Fibroblast of peridontal ligament (primary cell): Measurements from ENCODE around the gene FHAD1.

Experiments
- DNase-seq: peaks from one replicate; pipeline ENCODE4 v3.0.0-alpha.2; 2010; ENCODE audit errors: extremely low read depth

FHAD1 gene

DNA sequence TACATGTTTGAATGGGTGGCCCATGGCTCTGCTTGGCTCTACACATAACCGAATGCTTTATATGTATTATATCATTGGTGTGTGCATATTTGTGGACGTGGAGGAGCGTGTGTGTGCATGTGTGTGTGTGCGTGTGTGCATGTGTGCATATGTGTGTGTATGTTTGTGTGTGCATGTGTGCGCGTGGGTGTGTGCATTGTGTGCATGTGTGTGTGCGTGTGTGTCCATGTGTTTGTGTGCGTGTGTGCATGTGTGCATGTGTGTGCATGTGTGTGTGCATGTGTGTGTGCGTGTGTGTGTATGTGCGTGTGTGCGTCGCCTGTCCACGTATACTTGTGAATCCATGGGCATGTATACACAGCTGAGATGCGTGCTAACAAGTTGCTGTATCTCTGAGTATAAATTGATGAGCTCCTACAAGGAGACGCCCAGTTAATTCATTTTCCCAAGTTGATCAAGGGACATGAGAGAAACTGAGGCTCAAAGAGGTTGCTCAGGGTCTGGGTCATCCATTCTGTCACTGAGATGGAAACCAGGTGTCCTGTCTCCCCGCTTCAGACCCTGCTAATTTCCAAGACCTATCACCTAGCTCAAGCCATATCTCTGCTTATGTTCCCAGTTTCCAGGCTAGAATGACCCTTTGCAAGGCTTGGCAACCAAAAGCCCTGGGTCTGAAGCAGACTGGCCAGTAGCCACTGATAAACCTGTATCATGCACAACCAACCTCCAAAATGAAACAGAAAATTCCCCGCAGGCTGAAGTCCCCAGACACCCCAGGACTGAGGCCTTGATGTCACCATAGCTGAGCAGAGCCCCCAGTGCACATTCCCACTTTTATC, 188.4 kb downstream of the FHAD1 start:
- DNase-seq = no peak

DNA sequence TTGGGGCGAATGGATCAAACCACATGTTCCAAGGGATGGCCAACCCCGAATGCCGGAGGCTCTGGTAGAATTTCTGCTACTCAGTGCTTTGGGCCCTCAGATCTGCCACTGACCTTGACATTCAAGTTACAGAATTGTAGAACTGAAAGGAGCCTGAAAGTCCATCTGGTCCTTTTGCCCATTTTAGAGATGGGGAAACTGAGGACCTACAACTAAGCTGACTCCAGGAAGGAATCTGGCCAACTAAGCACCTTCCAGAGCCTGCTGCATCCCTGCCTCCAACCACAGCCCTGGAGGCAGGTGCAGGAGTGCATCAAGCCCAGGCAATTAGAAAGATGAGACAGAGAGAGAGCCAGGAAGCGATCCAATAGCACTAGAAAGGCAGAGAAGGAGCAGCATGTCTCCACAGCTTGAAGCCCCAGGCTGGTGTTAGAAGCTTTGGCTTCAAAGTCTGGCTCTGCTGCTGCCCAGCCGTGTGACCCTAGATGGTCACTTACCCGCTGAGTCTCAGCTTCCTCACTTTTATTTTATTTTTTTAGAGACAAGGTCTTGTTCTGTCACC, 189.9 kb downstream of the FHAD1 start:
- DNase-seq = no peak

DNA sequence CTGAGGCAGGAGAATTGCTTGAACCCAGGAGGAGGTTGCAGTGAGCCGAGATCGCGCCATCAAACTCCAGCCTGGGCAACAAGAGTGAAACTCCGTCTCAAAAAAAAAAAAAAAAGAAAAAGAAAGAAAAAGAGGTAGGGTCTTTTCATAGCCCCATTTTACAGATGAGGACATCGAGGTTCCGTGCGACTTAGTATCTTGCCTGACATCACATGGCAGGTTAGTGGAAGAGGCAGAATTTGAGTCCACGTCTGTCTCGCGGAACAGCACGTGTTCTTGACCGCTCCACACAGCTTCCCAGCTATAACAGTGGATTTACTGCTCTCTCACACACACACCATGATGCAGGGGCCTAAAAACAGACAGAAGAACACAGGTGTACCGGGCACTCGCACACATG, 192.3 kb downstream of the FHAD1 start:
- DNase-seq = no peak

DNA sequence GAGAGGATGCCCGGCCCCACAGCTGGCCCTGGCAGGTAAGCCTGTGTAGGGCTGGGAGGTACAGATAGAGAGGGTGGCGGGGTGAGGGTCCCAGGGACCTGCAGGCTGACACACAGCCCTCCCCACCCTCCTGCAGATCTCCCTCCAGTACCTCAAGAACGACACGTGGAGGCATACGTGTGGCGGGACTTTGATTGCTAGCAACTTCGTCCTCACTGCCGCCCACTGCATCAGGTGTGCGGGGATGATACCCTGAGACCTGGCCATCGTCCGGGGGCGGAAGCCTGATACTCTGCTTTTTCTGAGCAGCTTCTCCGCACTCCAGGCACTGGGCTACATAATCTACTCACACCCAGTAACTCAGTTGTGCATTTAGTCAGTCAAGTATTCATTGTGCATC, 193.3 kb downstream of the FHAD1 start:
- DNase-seq = no peak

DNA sequence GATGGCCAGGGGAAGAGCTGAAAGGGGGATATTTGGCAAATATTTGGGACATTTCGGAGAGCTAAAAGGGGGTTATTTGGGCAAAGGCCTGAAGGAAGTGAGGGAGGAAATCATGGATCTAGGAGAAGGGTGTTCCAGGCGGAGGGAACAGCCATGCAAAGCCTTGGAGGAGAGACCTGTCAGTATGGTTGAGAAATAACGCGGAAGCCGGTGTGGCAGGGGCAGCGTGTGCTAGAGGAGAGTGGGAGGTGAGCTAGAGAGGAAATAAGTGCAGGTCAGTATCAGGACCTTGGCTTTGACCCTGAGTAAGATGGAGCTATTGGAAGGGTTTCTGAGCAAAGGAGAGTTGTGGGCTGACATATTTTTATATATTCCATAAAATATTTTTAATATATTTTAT, 194.2 kb downstream of the FHAD1 start:
- no peak for DNase-seq

DNA sequence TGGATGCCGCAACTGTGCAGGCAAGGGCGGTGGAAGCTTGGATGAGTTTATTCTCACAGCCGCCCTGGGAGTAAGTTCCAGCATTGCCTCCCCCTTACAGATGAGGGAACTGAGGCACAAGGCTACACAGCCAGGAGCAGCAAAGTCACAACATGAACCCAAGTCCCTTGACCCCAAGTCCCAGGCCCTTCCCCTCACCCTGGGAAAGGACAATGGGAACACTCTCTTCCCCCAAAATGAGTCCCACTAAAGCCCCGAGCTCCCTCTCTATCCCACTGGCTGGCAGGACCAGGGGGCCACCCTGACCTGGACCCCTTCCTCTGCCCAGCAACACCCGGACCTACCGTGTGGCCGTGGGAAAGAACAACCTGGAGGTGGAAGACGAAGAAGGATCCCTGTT, 195.1 kb downstream of the FHAD1 start:
- DNase-seq = no peak

DNA sequence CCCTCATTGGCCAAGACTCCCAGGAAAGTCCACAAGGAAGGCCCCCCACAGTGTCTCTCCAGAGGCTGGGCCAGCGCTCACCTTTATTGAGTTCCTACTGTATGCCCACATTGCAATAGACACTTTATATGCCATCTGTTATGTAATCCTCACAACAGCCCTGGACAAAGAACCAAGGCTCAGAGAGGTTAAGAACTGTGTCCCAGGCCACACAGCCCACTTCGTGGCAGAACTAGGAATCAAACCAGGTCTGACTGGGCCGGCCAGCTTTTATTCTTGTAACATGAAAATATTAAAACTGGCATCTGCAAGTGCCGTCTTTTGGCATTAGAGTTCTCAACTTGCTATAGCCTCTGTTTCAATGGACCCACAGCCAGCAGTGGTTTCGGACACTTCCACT, 195.7 kb downstream of the FHAD1 start:
- DNase-seq = no peak

DNA sequence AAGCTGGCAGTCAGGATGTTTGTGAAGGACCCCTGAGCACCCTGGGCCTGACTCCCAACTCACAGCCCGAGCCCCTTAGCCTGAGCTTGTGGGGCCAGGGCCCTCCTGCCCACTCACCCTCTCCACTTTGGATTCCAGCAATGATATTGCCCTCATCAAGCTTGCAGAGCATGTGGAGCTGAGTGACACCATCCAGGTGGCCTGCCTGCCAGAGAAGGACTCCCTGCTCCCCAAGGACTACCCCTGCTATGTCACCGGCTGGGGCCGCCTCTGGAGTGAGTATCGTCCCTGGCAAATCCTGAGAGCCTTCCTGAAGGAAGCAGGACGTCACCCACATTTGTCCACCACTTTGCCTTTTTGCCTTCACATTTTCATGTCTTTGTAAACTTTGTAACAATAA, 196.3 kb downstream of the FHAD1 start:
- no peak for DNase-seq

DNA sequence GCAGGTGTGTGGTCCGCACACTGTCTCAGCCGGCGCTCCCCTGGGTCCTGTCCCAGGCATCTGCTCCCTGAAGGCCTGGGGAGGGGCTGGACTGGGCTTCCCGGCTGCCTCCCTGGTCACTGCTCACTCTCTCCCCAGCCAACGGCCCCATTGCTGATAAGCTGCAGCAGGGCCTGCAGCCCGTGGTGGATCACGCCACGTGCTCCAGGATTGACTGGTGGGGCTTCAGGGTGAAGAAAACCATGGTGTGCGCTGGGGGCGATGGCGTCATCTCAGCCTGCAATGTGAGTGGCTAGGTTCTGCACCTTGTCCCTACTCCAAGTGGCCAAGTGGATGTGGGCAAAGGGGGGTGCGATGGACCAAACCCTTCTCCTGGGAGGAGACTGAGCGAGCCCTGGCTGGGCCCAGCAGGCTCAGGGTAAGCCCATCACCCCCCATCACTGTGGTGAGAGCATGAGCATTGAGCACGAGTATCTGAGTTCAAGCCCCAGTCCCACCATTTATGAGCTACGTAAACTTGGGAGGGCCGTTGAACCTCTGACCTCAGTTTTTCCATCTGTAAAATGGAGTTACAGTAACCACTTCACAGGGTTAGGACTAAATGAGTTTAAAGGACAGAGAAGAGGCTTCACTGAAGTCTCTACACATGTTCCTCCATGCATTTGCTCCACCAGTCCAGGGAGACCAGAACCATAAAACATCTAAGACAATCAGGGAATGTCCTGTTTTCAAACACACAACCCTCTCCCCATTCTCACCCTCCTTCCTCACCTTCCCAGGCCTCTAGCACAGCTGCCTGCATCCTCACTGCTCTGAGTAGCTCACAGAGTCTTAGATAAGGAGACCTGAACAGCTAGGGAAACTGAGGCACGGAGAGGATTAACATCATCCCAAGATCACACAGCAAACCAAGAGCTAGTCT, 197.7 kb downstream of the FHAD1 start:
- no peak for DNase-seq

DNA sequence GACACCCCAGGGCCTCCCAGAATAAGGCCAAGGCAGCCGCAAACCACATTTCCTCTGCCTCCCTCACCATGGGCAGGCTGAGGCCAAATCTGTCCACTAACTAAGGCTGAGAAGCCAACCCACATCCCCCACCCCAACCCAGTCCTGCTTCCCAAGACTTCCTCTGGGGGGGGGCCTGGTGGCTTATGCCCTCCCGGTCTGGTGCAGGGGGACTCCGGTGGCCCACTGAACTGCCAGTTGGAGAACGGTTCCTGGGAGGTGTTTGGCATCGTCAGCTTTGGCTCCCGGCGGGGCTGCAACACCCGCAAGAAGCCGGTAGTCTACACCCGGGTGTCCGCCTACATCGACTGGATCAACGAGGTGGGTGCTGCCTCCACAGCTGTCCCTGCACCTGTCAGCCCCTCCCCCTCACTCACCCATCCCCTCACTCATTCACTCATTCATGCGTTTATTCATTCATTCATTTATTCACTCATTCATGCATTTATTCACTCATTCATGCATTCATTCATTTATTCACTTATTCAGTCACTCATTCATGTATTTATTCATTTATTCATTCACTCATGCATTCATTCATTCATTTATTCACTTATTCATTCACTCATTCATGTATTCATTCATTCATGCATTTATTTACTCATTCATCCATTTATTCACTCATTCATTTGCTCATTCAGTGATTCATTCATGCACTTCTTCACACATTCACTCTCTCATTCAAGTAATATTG, 198.5 kb downstream of the FHAD1 start:
- DNase-seq = no peak

DNA sequence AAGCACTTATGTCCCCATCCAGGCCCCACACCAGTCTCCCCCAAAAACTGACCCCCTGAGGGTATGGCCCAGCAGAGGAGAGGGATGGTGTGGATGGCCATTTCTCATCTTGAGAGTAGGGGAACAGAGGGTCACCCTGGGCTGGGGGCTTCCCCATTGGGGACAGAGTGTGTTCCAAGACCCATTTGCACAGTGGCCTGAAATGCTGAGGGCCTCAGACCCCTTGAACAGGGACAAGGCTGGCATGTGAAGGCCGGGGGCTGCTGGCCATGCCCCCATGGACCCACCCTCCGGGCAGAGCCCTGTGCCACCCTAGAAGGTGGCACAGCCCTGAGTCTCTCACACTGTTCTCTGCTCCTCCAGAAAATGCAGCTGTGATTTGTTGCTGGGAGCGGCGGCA, 199.2 kb downstream of the FHAD1 start:
- DNase-seq = no peak
